Heart left ventricle (tissue), 16 donors: ENCODE data around the gene PRPF38B. TPM values are rescaled to one million over a fixed set of nuclear protein-coding genes. Genes with fewer than 3 reads are reported as not detected.

ENCODE experiments used
- ATAC-seq, 4 donors: fragments of 200-7000 bp; cut with Tn5 transposase; one replicate each; pipeline ENCODE4 v1.9.1; 2020 to 2022; ENCODE audit warnings: moderate library complexity in 4 of 4, mild to moderate bottlenecking in 3 of 4, moderate number of reproducible peaks in 1 of 4
- DNase-seq, 5 donors: peaks; one replicate each; pipeline ENCODE4 v3.0.0-alpha.2; 2020
- H3K27ac ChIP-seq, 12 donors: fragments of 200-600 bp; sonication (generic) in 4 of 12; one replicate each; pipeline versions ENCODE4 v1.5.0 to v1.8.0; 2016 to 2022; ENCODE audit warnings: mild to moderate bottlenecking in 2 of 12
- H3K27me3 ChIP-seq, 9 donors: fragments of 200-600 bp; sonication (generic) in 2 of 9; one replicate each; pipeline versions ENCODE4 v1.5.1 to v1.8.0; 2016 to 2022; ENCODE audit warnings: mild to moderate bottlenecking in 3 of 9
- H3K36me3 ChIP-seq, 9 donors: fragments of 200-600 bp; sonication (generic) in 2 of 9; one replicate each; pipeline versions ENCODE4 v1.5.0 to v1.8.0; 2018 to 2022; ENCODE audit warnings: mild to moderate bottlenecking in 2 of 9
- H3K4me1 ChIP-seq, 12 donors: fragments of 200-600 bp; sonication (generic) in 4 of 12; one replicate each; pipeline versions ENCODE4 v1.5.0 to v1.8.0; 2016 to 2022; ENCODE audit warnings: mild to moderate bottlenecking in 3 of 12
- H3K4me3 ChIP-seq, 12 donors: fragments of 200-600 bp; sonication (generic) in 4 of 12; one replicate each; pipeline versions ENCODE4 v1.5.0 to v1.8.0; 2017 to 2022; ENCODE audit warnings: mild to moderate bottlenecking in 9 of 12, moderate library complexity in 4 of 12
- H3K9me3 ChIP-seq, 12 donors: fragments of 200-600 bp; sonication (generic) in 4 of 12; one replicate each; pipeline versions ENCODE4 v1.5.0 to v1.8.0; 2016 to 2022; ENCODE audit warnings: mild to moderate bottlenecking in 1 of 12
- CTCF ChIP-seq, 12 donors: fragments of 200-600 bp; sonication (generic) in 4 of 12; IDR thresholded peaks; one replicate each; pipeline versions ENCODE4 v1.5.0 to v1.8.0; 2018 to 2022; ENCODE audit warnings: antibody characterized with exemption in 12 of 12, mild to moderate bottlenecking in 5 of 12
- POLR2A ChIP-seq, 2 donors: fragments of 450-650 bp; IDR thresholded peaks; one replicate each; pipeline ENCODE4 v1.6.1; 2017; ENCODE audit warnings: antibody characterized with exemption in 2 of 2, mild to moderate bottlenecking in 2 of 2, moderate library complexity in 2 of 2
- WGBS, 4 donors: extraction: QIAGEN DNeasy Blood & Tissue Kit in 2 of 4; methylation state at CpG; one replicate each; pipeline versions ENCODE4 v1.1.5 to v1.1.7; 2013 to 2018; 5-methylcytosine and 5-hydroxymethylcytosine counted together
- intact Hi-C, 10 donors: fragments of 100-400 bp; cut with DNase I; formaldehyde crosslinking; loops; one replicate each; pipeline versions ENCODE4 v1.11.1 to v1.14.2; 2022
- polyA plus RNA-seq, 2 donors: library from polyadenylated mRNA; stranded (reverse); fragments of 200-250 nt; gene quantifications; one replicate each; pipeline ENCODE4 v1.2.3, GENCODE V29; 2013
- total RNA-seq, 9 donors: library from RNA; depleted of rRNA in 2 of 9; stranded (reverse); fragments of >200 nt in 2 of 9; fragmentation: NEBNext Ultra II Directional in 3 of 9; extraction: Animal tissue kit (Norgen Biotek cat#: 25700) in 3 of 9; gene quantifications; one replicate each; pipeline versions ENCODE4 v1.1.0 to v1.2.4, GENCODE V29; 2016 to 2023
- donor health status: ischemic (EF 13 %, LVEDD 7.1; RV severe dilation, severe dysfunction).
- donor health status: healthy with polysubstance abuse.
- donor health status: DM: no; HTN: yes; CAD: no.
- donor health status: DM: no; HTN: no; CAD: no.
- donor health status: ischemic (EF 25% LVEDD 6.9; RV normal size, moderate dysfunction).
- donor health status: ischemic (EF 25% LVEDD 5.7; RV mildly dilated, moderate dysfunction).
- donor health status: healthy.
- donor health status: DM: yes; HTN: yes; CAD: no.
- donor health status: ischemic (EF 35%, LVEDD 5.7; RV mildly dilated, moderate dysfunction).
- donor health status: nonischemic (EF 11% LVEDD 7.7; RV severe dilation, severe dysfunction).
- donor health status: DM: yes; HTN: yes; CAD: no.
- donor health status: PGD.
- donor health status: ischemic (EF 29% LVEDD 5.4; RV normal size, mild dysfunction).
- donor health status: nonischemic (EF 23%, LVEDD 6.1; RV moderate dilation, normal function).

Gene PRPF38B
- total and polyA plus RNA-seq, 11 donors, result 7.7 to 22.6 (median 15.1) TPM

GRCh38 chr1:108645564-108646184 is 46.4 kb upstream of the PRPF38B start:
- intact Hi-C loops, result loop anchor here in 2 of 10 donors (2.0 kb wide), 2 partner anchors 131 to 135 kb away; no protein-coding TSS in a partner anchor
- WGBS, 4 donors, result 79 to 86% (median 81%) methylated on average over 9 of the region's 9 CpGs
- Histone ChIP-seq H3K4me1 (peaks cover 0 to 48% (median 0%) of the 10 kb centered on the region in 12 donors), H3K27ac (peak overlapping the region in 5 of 12 donors; percentile 26 to 96 (median 43)), H3K27me3 (no peaks in the 10 kb centered on the region), H3K4me3 (no peak overlapping the region), H3K9me3 (no peaks in the 10 kb centered on the region), H3K36me3 (peaks cover 0 to 5% (median 0%) of the 10 kb centered on the region in 9 donors)
- no peak for ATAC-seq
- TF ChIP-seq POLR2A (IDR thresholded peaks at IDR 0.05), result no peak
- peak in 1 of 12 donors; percentile 3 for TF ChIP-seq CTCF (IDR thresholded peaks at IDR 0.05)
- DNase-seq, result no peak

DNA sequence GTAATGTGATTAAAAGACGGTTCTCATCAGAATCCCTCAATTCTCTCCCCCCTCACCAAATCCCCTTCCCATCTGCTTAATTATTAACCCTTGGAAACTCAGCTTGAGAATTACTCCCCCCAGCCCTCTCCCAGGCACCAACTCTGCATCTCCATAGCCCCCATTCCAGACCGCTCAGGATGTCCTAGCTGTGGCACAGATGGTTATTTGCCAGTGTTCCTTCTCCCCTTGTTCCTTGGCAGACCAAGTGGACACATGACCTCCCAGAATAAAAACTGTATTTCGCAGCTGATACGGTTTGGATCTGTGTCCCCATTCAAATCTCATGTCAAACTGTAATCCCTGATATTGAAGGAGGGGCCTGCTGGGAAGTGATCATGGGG is 45.9 kb upstream of the PRPF38B start:
- ATAC-seq (peak; percentile 29 to 55 (median 44)), DNase-seq (no peak)
- Histone ChIP-seq H3K4me3 (no peak overlapping the region), H3K36me3 (peaks cover 0 to 5% (median 0%) of the 10 kb centered on the region in 9 donors), H3K4me1 (peaks cover 0 to 48% (median 0%) of the 10 kb centered on the region in 12 donors), H3K9me3 (no peaks in the 10 kb centered on the region), H3K27ac (peak overlapping the region in 6 of 12 donors; percentile 26 to 96 (median 44)), H3K27me3 (no peaks in the 10 kb centered on the region)
- intact Hi-C loops, result no loop called here
- 60 to 72% (median 66%) methylated on average over 4 of the region's 4 CpGs for WGBS, 4 donors
- TF ChIP-seq CTCF (IDR thresholded peaks at IDR 0.05), result no peak
- no peak for TF ChIP-seq POLR2A (IDR thresholded peaks at IDR 0.05)

- H3K36me3 ChIP-seq, result peaks cover 0 to 5% (median 0%) of the 10 kb centered on the region in 9 donors
- H3K4me1 ChIP-seq, result peaks cover 0 to 48% (median 0%) of the 10 kb centered on the region in 12 donors
- ATAC-seq, result peak; percentile 52 to 87 (median 75)
- no peak overlapping the region for H3K4me3 ChIP-seq
- DNase-seq, result peak; percentile 61 to 87 (median 80)
- peak overlapping the region in 7 of 12 donors; percentile 22 to 96 (median 46) for H3K27ac ChIP-seq
- TF ChIP-seq POLR2A (IDR thresholded peaks at IDR 0.05) (no peak), CTCF (IDR thresholded peaks at IDR 0.05) (no peak)
- 86 to 92% (median 88%) methylated on average over 11 of the region's 11 CpGs for WGBS, 4 donors
- intact Hi-C loops, result no loop called here
- no peaks in the 10 kb centered on the region for H3K27me3 ChIP-seq
- H3K9me3 ChIP-seq, result peaks cover 0 to 5% (median 0%) of the 10 kb centered on the region in 12 donors
Measured at GRCh38 chr1:108646648-108647269, 45.4 kb upstream of the PRPF38B start.

DNA sequence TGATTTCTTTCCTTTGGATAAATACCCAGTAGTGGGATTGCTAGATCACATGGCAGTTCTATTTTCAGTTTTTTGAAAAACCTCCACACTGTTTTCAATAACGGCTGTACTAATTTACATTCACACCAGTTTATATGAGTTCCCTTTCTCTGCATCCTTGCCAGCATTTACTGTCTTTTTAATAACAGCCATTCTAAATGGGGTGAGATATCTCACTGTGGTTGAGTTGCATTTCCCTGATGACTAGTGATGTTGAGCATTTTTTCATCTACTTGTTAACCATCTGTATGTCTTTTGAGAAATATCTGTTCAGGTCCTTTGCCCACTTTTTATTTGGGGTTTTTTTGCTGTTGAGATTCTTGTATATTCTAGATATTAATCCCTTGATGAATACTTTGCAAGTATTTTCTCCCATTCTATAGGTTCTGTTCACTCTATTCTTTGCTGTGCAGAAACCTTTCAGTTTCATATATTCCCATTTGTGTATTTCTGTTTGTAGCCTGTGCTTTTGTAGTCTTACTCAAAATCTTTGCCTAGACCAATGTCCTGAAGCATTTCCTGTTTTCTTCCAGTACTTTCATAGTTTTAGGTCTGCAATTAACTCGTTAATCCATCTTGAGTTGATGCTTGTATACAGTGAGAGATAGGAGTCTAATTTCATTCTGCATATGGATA is 38.5 kb upstream of the PRPF38B start:
- H3K4me3 ChIP-seq, result no peak overlapping the region
- DNase-seq, result no peak
- peaks cover 0 to 14% (median 0%) of the 10 kb centered on the region in 12 donors for H3K9me3 ChIP-seq
- intact Hi-C loops, result no loop called here
- H3K27me3 ChIP-seq, result no peaks in the 10 kb centered on the region
- no peak overlapping the region for H3K27ac ChIP-seq
- ATAC-seq, result no peak
- TF ChIP-seq CTCF (IDR thresholded peaks at IDR 0.05), result no peak
- TF ChIP-seq POLR2A (IDR thresholded peaks at IDR 0.05), result no peak
- no peaks in the 10 kb centered on the region for H3K4me1 ChIP-seq
- peaks cover 0 to 5% (median 0%) of the 10 kb centered on the region in 9 donors for H3K36me3 ChIP-seq
- WGBS, 4 donors, result 75 to 85% (median 82%) methylated on average over 2 of the region's 2 CpGs
